ENCODE measurements around the gene AP1G1. TPM values are rescaled to one million over a fixed set of nuclear protein-coding genes. Genes with fewer than 3 reads are reported as not detected.

AP1G1 gene
- total and polyA plus RNA-seq, 2 of the 8 experiments (the other 6 are each of a cell fraction or from before 2014, with no cell fraction given): 43.9 to 68.4 TPM

DNA sequence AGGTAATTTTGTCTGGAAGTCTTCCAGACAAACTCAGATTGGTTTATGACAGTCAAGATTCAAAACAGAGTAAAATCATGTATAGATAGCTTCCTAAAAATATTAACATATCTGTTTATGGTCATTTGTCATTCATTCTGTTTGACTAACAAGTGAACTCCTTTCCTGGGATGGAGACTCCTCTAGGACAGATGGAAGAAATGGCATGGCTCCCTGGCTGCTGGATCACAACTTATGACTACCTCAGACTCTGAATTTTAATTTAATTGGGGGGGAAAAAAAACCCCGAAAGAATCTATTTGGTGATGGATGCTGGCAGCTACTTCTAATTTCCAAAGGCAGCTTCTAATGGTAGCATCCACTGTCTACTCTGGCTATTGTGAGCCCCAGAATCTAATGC is 118.7 kb downstream of the AP1G1 start:
- Histone ChIP-seq H3K4me3 (ENCODE audit: extremely low read depth in 1 of 4, insufficient read depth in 2 of 4, low read depth in 3 of 4, low read length in 4 of 4) (no peak overlapping the region), H2BK15ac (ENCODE audit: low read length) (no peak overlapping the region), H4K91ac (replicated peaks; ENCODE audit: insufficient read length, low read length) (no peak overlapping the region), H4K20me1 (replicated peaks in 1 of 2; ENCODE audit: control insufficient read depth in 1 of 2, insufficient read depth in 2 of 2, low read length in 2 of 2) (no peaks in the 10 kb centered on the region), H3K4me1 (replicated peaks in 1 of 4; ENCODE audit: control insufficient read depth in 3 of 4, insufficient read depth in 4 of 4, low read length in 3 of 4) (no peaks in the 10 kb centered on the region), H3K79me1 (ENCODE audit: low read depth, low read length) (no peaks in the 10 kb centered on the region; the same call in 1 of the 2 replicates), H2BK120ac (replicated peaks; ENCODE audit: low read depth, low read length) (no peak overlapping the region), H3K9ac (replicated peaks in 1 of 4; ENCODE audit: extremely low read depth in 1 of 4, low read depth in 3 of 4, low read length in 3 of 4) (no peak overlapping the region), H2AFZ (ENCODE audit: low read length) (no peak overlapping the region), H3K79me2 (ENCODE audit: control insufficient read depth in 1 of 2, insufficient read depth in 2 of 2, low read length in 2 of 2) (peaks cover 0 to 4% of the 10 kb centered on the region in 2 experiments; a peak in 1 of 4 replicates), H3K18ac (ENCODE audit: extremely low read depth, low read length) (no peak overlapping the region), H2AK5ac (ENCODE audit: low read depth, low read length) (no peak overlapping the region), H3K4ac (replicated peaks; ENCODE audit: insufficient read length, low read depth, low read length) (no peak overlapping the region), H3K9me3 (ENCODE audit: insufficient read depth in 2 of 2, low read depth in 1 of 2, low read length in 1 of 2) (no peaks in the 10 kb centered on the region), H2BK20ac (ENCODE audit: low read length) (no peak overlapping the region), H4K8ac (ENCODE audit: extremely low read depth, insufficient read depth, low read length) (no peak overlapping the region), H3K14ac (ENCODE audit: insufficient read length) (no peak overlapping the region), H4K5ac (ENCODE audit: insufficient read length, low read depth, low read length) (no peak overlapping the region), H2BK12ac (ENCODE audit: low read depth, low read length) (no peak overlapping the region), H3K36me3 (ENCODE audit: control insufficient read depth in 2 of 4, insufficient read depth in 4 of 4, low read length in 3 of 4) (peaks cover 3 to 28% (median 6%) of the 10 kb centered on the region in 4 experiments; a peak in 6 of 8 replicates), H3K23ac (ENCODE audit: insufficient read length) (no peak overlapping the region), H3K27ac (ENCODE audit: low read depth, low read length) (no peak overlapping the region), H3K27me3 (replicated peaks in 1 of 4; ENCODE audit: control insufficient read depth in 3 of 4, extremely low read depth in 1 of 4, insufficient read depth in 3 of 4, low read length in 3 of 4) (no peaks in the 10 kb centered on the region), H3K23me2 (ENCODE audit: low read depth, low read length) (no peaks in the 10 kb centered on the region), H3K56ac (replicated peaks; ENCODE audit: insufficient read length, low read depth, low read length) (no peak overlapping the region), H2BK5ac (ENCODE audit: low read depth, low read length) (no peak overlapping the region), H3K4me2 (ENCODE audit: insufficient read depth in 1 of 2, low read depth in 2 of 2, low read length in 2 of 2) (no peak overlapping the region)
- DNase-seq (ENCODE audit: low read depth in 1 of 2, low spot score in 2 of 2) (no peak), FAIRE-seq (no peak)
- WGBS, 2 experiments (ENCODE audit: extremely low coverage in 1 of 2, insufficient coverage in 1 of 2, insufficient read length in 1 of 2, insufficient replicate concordance in 2 of 2, low coverage in 1 of 2, low lambda C conversion rate in 2 of 2, missing lambda C conversion rate in 1 of 2): 0% methylated on average over 1 of the region's 1 CpG; no CpG with 5 or more reads in 1 of the 2 experiments
- ChIA-PET CTCF (ENCODE audit: partially characterized antibody) (no interaction called here), POLR2A (ENCODE audit: partially characterized antibody) (no interaction called here)
- no peak for TF ChIP-seq NRF1 (IDR thresholded peaks at IDR 0.05; ENCODE audit: low read depth, low read length)
- TF ChIP-seq, protein P1, sequence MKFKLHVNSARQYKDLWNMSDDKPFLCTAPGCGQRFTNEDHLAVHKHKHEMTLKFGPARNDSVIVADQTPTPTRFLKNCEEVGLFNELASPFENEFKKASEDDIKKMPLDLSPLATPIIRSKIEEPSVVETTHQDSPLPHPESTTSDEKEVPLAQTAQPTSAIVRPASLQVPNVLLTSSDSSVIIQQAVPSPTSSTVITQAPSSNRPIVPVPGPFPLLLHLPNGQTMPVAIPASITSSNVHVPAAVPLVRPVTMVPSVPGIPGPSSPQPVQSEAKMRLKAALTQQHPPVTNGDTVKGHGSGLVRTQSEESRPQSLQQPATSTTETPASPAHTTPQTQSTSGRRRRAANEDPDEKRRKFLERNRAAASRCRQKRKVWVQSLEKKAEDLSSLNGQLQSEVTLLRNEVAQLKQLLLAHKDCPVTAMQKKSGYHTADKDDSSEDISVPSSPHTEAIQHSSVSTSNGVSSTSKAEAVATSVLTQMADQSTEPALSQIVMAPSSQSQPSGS (IDR thresholded peaks at IDR 0.05; ENCODE audit: low read length): no peak
- TF ChIP-seq CREB1 (IDR thresholded peaks at IDR 0.05): no peak
- no peak for TF ChIP-seq POLR2A (IDR thresholded peaks at IDR 0.05; ENCODE audit: control extremely low read depth in 1 of 2, low read depth in 2 of 2, low read length in 2 of 2)
- no peak for TF ChIP-seq RAD21 (IDR thresholded peaks at IDR 0.05 in 1 of 2, conservative IDR thresholded peaks at IDR 0.05 in 1 of 2; ENCODE audit: low read depth in 2 of 2, low read length in 2 of 2)
- no peak for TF ChIP-seq SP4 (IDR thresholded peaks at IDR 0.05; ENCODE audit: low read length)
- TF ChIP-seq SAP30 (IDR thresholded peaks at IDR 0.05; ENCODE audit: insufficient read depth, insufficient replicate concordance, low read length): no peak
- no peak for TF ChIP-seq PHF8 (conservative IDR thresholded peaks at IDR 0.05; ENCODE audit: low read depth, low read length)
- TF ChIP-seq MAFK (IDR thresholded peaks at IDR 0.05; ENCODE audit: low read depth, low read length): no peak
